Middle frontal gyrus (tissue), 1 donor: ENCODE measurements around the gene PNLDC1.
"Not testable (repeated sequence)": the region's sequence is repeated elsewhere in the genome, so short reads cannot be mapped to it uniquely, and the experiment has no call there.

Experiments used
- DNase-seq: peaks from one replicate; pipeline ENCODE4 v3.0.0-alpha.2; 2015; ENCODE audit warnings: low spot score; ENCODE audit errors: extremely low spot score

PNLDC1 gene

GRCh38 chr6:159778542-159779103 lies 21.5 kb upstream of the PNLDC1 start:
- no peak for DNase-seq

- DNase-seq: no peak
Observed at GRCh38 chr6:159788276-159788675, 11.8 kb upstream of the PNLDC1 start.

GRCh38 chr6:159788753-159789376 lies 11.2 kb upstream of the PNLDC1 start:
- DNase-seq: no peak

- DNase-seq: peak; percentile 98
Observed at GRCh38 chr6:159789377-159790148, 10.5 kb upstream of the PNLDC1 start, which contains the start of gene TCP1. TSS of gene TCP1 (minus strand) at chr6:159789602. CDS start at chr6:159789468, 134 bp downstream.

GRCh38 chr6:159790149-159790955 lies 9.7 kb upstream of the PNLDC1 start, which contains the start of gene MRPL18:
TSS of gene MRPL18 (plus strand) at chr6:159790467. CDS start at chr6:159790588, 121 bp downstream.
- DNase-seq: peak; percentile 96

GRCh38 chr6:159790956-159791598 lies 9.0 kb upstream of the PNLDC1 start:
- no peak for DNase-seq

GRCh38 chr6:159794976-159795375 lies 5.1 kb upstream of the PNLDC1 start:
- DNase-seq: not testable (repeated sequence)

- no peak for DNase-seq
Observed at GRCh38 chr6:159797554-159797953, 2.5 kb upstream of the PNLDC1 start.

GRCh38 chr6:159801935-159802334 lies 1.9 kb downstream of the PNLDC1 start:
- DNase-seq: no peak

- no peak for DNase-seq
Observed at GRCh38 chr6:159804504-159804903, 4.4 kb downstream of the PNLDC1 start.

- no peak for DNase-seq
Observed at GRCh38 chr6:159805440-159806020, 5.5 kb downstream of the PNLDC1 start.

- DNase-seq: no peak
Observed at GRCh38 chr6:159806021-159806458, 6.0 kb downstream of the PNLDC1 start.

- no peak for DNase-seq
Observed at GRCh38 chr6:159807150-159807858, 7.2 kb downstream of the PNLDC1 start.

GRCh38 chr6:159808647-159809046 lies 8.6 kb downstream of the PNLDC1 start:
- peak; percentile 7 for DNase-seq

- no peak for DNase-seq
Observed at GRCh38 chr6:159809149-159809548, 9.1 kb downstream of the PNLDC1 start.

- DNase-seq: no peak
Observed at GRCh38 chr6:159813781-159814180, 13.7 kb downstream of the PNLDC1 start.

GRCh38 chr6:159815410-159815809 lies 15.3 kb downstream of the PNLDC1 start:
- no peak for DNase-seq

GRCh38 chr6:159816775-159817174 lies 16.7 kb downstream of the PNLDC1 start:
- DNase-seq: not testable (repeated sequence)

GRCh38 chr6:159817951-159818739 lies 18.1 kb downstream of the PNLDC1 start:
- no peak for DNase-seq
